DOHH2 (cell line): ENCODE data around the gene RANBP3.

Experiments
- EZH2phosphoT487 ChIP-seq: fragments of 200-600 bp; sonication (generic); IDR thresholded peaks from 2 replicates; pipeline ENCODE4 v1.6.1; 2017; ENCODE audit warnings: borderline replicate concordance, mild to moderate bottlenecking, antibody characterized with exemption, low read length, moderate library complexity, mixed read lengths
- TF ChIP-seq, protein P1 (sequence below): fragments of 200-600 bp; sonication (generic); IDR thresholded peaks from one replicate; pipeline ENCODE4 v1.5.1; 2014; ENCODE audit warnings: antibody characterized with exemption, mild to moderate bottlenecking, low read depth, low read length; ENCODE audit not compliant: poor library complexity, severe bottlenecking

DNA sequence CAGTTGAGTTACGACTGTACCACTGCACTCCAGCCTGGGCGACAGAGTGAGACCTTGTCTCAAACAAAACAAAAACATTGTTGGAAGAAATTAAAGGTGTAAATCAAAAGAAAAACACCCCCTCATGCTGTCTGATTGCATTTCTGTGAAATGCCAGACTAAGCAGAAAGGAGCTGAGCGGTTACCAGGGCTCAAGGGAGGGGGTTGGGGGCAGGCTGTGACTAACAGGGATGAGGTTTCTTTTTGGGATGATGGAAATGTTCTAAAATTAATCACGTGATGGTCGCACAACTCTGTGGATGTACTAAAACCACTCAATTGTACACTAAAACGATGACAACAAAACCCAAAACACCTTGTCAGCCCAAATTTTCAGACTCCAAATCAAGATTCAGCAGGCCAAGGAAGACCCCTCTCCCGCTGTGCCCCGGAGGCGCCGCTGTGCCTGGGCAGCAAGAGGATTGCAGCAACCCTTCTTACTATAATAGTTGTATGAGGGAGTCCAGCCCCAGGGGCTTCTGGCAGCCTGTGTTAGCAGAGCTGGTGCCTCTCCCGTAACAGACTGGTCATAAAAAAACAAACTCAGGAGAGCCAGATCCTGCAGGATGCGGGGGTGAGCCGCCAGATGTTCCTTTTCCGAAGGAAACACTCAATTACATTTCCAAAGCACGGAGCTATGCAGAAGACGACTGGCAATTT lies 43.0 kb downstream of the RANBP3 start:
- TF ChIP-seq EZH2phosphoT487 = no peak
- TF ChIP-seq, protein P1, sequence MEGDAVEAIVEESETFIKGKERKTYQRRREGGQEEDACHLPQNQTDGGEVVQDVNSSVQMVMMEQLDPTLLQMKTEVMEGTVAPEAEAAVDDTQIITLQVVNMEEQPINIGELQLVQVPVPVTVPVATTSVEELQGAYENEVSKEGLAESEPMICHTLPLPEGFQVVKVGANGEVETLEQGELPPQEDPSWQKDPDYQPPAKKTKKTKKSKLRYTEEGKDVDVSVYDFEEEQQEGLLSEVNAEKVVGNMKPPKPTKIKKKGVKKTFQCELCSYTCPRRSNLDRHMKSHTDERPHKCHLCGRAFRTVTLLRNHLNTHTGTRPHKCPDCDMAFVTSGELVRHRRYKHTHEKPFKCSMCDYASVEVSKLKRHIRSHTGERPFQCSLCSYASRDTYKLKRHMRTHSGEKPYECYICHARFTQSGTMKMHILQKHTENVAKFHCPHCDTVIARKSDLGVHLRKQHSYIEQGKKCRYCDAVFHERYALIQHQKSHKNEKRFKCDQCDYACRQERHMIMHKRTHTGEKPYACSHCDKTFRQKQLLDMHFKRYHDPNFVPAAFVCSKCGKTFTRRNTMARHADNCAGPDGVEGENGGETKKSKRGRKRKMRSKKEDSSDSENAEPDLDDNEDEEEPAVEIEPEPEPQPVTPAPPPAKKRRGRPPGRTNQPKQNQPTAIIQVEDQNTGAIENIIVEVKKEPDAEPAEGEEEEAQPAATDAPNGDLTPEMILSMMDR = no peak
